Endodermal cell (in vitro differentiated cells): ENCODE measurements around the gene CCL2. TPM values are rescaled to one million over a fixed set of nuclear protein-coding genes. Genes with fewer than 3 reads are reported as not detected.

Source experiments
- DNase-seq: peaks from one replicate; pipeline ENCODE4 v3.0.0-alpha.2; 2017
- H3K27ac ChIP-seq: 2 replicates; pipeline ENCODE4 v1.5.1; 2013; ENCODE audit warnings: mild to moderate bottlenecking, low read depth, low read length, moderate library complexity
- H3K27me3 ChIP-seq: 2 replicates; pipeline ENCODE4 v1.6.1; 2013; ENCODE audit warnings: mild to moderate bottlenecking, low read length, moderate library complexity; ENCODE audit not compliant: insufficient read depth, control insufficient read depth, poor library complexity, severe bottlenecking
- H3K36me3 ChIP-seq: 2 replicates; pipeline ENCODE4 v1.7.0; 2013; ENCODE audit warnings: mild to moderate bottlenecking, low read length, moderate library complexity; ENCODE audit not compliant: control insufficient read depth, insufficient read depth
- H3K4me1 ChIP-seq: one replicate; pipeline ENCODE4 v1.7.0; 2013; ENCODE audit warnings: low read length; ENCODE audit not compliant: control insufficient read depth, insufficient read depth
- H3K4me3 ChIP-seq: 2 replicates; pipeline ENCODE4 v1.5.1; 2013; ENCODE audit warnings: mild to moderate bottlenecking, low read length, moderate library complexity
- H3K9ac ChIP-seq: 2 replicates; pipeline ENCODE4 v1.6.1; 2013; ENCODE audit warnings: mild to moderate bottlenecking, low read length, moderate library complexity; ENCODE audit not compliant: poor library complexity, severe bottlenecking; ENCODE audit errors: extremely low read depth
- H3K9me3 ChIP-seq: 2 replicates; pipeline ENCODE4 v1.6.1; 2013; ENCODE audit warnings: mild to moderate bottlenecking, low read length, moderate library complexity; ENCODE audit not compliant: control insufficient read depth
- H3K27ac Mint-ChIP-seq: 2 replicates; pipeline ENCODE4 v1.8.0; 2020; ENCODE audit warnings: mixed read lengths
- H3K27me3 Mint-ChIP-seq: 2 replicates; pipeline ENCODE4 v1.8.0; 2021; ENCODE audit warnings: mild to moderate bottlenecking, mixed read lengths; ENCODE audit not compliant: insufficient read depth
- H3K36me3 Mint-ChIP-seq: 2 replicates; pipeline ENCODE4 v1.8.0; 2020; ENCODE audit warnings: low read depth, mixed read lengths
- H3K4me1 Mint-ChIP-seq: 2 replicates; pipeline ENCODE4 v1.8.0; 2020; ENCODE audit warnings: mixed read lengths
- H3K4me3 Mint-ChIP-seq: 2 replicates; pipeline ENCODE4 v1.8.0; 2020; ENCODE audit warnings: mild to moderate bottlenecking, moderate library complexity, mixed read lengths
- H3K9me3 Mint-ChIP-seq: 2 replicates; pipeline ENCODE4 v1.8.0; 2020; ENCODE audit warnings: mild to moderate bottlenecking, mixed read lengths
- WGBS, 2 experiments: methylation state at CpG; one replicate each; pipeline versions ENCODE4 v1.1.5 to v1.1.7; 2013; ENCODE audit warnings: missing lambda C conversion rate in 2 of 2, mixed read lengths in 1 of 2; ENCODE audit not compliant: insufficient coverage in 1 of 2, insufficient read length in 1 of 2; 5-methylcytosine and 5-hydroxymethylcytosine counted together
- total RNA-seq, 2 donors: library from RNA; stranded (reverse); fragmentation: NEBNext Ultra II Directional in 1 of 2; extraction: Animal tissue kit (Norgen Biotek cat#: 25700) in 1 of 2; gene quantifications; 2 replicates in 1 of 2; 3 replicates in 1 of 2; pipeline ENCODE4 v1.2.1, GENCODE V29; 2021
- TF ChIP-seq, protein P1 (sequence below): fragments of 200-600 bp; sonication (generic); conservative IDR thresholded peaks from 2 replicates; pipeline ENCODE4 v1.5.0; 2021; ENCODE audit warnings: antibody characterized with exemption, mild to moderate bottlenecking

The CCL2 gene
- total RNA-seq, 2 donors from 2014 or later, result 23.8 to 61.4 TPM

- Mint-ChIP-seq H3K4me3 (no peak overlapping the region), H3K4me1 (peaks cover 20% of the 10 kb centered on the region), H3K27me3 (peaks cover 9% of the 10 kb centered on the region), H3K9me3 (peaks cover 2% of the 10 kb centered on the region), H3K27ac (no peak overlapping the region), H3K36me3 (no peaks in the 10 kb centered on the region)
- Histone ChIP-seq H3K4me3 (no peak overlapping the region), H3K9ac (no peak overlapping the region), H3K36me3 (no peaks in the 10 kb centered on the region), H3K27me3 (no peaks in the 10 kb centered on the region), H3K27ac (no peak overlapping the region), H3K9me3 (no peaks in the 10 kb centered on the region), H3K4me1 (no peaks in the 10 kb centered on the region)
- WGBS, 2 experiments, result 92% methylated on average over 6 of the region's 6 CpGs
- TF ChIP-seq, protein P1, sequence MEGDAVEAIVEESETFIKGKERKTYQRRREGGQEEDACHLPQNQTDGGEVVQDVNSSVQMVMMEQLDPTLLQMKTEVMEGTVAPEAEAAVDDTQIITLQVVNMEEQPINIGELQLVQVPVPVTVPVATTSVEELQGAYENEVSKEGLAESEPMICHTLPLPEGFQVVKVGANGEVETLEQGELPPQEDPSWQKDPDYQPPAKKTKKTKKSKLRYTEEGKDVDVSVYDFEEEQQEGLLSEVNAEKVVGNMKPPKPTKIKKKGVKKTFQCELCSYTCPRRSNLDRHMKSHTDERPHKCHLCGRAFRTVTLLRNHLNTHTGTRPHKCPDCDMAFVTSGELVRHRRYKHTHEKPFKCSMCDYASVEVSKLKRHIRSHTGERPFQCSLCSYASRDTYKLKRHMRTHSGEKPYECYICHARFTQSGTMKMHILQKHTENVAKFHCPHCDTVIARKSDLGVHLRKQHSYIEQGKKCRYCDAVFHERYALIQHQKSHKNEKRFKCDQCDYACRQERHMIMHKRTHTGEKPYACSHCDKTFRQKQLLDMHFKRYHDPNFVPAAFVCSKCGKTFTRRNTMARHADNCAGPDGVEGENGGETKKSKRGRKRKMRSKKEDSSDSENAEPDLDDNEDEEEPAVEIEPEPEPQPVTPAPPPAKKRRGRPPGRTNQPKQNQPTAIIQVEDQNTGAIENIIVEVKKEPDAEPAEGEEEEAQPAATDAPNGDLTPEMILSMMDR, result no peak
- no peak for DNase-seq
Observed at GRCh38 chr17:34283571-34283970, 28.5 kb downstream of the CCL2 start.

DNA sequence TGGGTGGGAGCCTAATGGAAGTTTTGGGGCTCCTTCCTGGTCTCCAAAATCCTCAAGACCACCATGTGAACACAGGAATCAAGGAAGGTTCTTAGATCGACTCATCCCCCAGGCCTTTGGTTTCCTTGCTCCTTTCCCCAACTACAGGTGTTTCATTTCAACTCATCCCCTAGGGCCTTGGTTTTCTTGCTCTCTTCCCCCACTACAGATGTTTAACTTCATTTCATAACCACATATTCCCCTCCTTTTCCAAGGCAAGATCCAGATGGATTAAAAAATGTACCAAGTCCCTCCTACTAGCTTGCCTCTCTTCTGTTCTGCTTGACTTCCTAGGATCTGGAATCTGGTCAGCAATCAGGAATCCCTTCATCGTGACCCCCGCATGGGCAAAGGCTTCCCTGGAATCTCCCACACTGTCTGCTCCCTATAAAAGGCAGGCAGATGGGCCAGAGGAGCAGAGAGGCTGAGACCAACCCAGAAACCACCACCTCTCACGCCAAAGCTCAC, 30.3 kb downstream of the CCL2 start, which contains the start of gene CCL11:
Gene CCL11, plus strand, starts transcription at position 457 of the 507 bp plus-strand sequence. CDS start 67 bp downstream, outside the sequence.
- H3K4me3 ChIP-seq, result no peak within 1 kb of the TSS
- Mint-ChIP-seq H3K9me3 (peaks cover 2% of the 10 kb centered on the region), H3K4me3 (no peak within 1 kb of the TSS), H3K27ac (no peak within 1 kb of the TSS), H3K4me1 (peaks cover 4% of the 10 kb centered on the region), H3K36me3 (no peaks in the 10 kb centered on the region), H3K27me3 (peaks cover 10% of the 10 kb centered on the region)
- no peak for DNase-seq
- H3K27me3 ChIP-seq, result no peaks in the 10 kb centered on the region
- H3K4me1 ChIP-seq, result no peaks in the 10 kb centered on the region
- TF ChIP-seq, protein P1, result no peak
- no peak within 1 kb of the TSS for H3K27ac ChIP-seq
- H3K9ac ChIP-seq, result no peak within 1 kb of the TSS
- no peaks in the 10 kb centered on the region for H3K36me3 ChIP-seq
- H3K9me3 ChIP-seq, result no peaks in the 10 kb centered on the region
- WGBS, 2 experiments, result 93 to 97% methylated on average over 2 to 4 of the region's 4 CpGs

DNA sequence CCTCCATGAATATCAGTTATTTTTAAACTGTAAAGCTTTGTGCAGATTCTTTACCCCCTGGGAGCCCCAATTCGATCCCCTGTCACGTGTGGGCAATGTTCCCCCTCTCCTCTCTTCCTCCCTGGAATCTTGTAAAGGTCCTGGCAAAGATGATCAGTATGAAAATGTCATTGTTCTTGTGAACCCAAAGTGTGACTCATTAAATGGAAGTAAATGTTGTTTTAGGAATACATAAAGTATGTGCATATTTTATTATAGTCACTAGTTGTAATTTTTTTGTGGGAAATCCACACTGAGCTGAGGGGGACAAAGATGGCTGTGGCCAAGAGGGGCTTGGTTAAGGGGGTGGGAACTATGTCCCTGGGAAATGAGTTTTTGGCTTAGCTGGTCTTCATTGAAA, 32.8 kb downstream of the CCL2 start:
- no peaks in the 10 kb centered on the region for H3K9me3 ChIP-seq
- no peaks in the 10 kb centered on the region for H3K27me3 ChIP-seq
- no peak overlapping the region for H3K27ac ChIP-seq
- no peak overlapping the region for H3K9ac ChIP-seq
- H3K4me1 ChIP-seq, result no peaks in the 10 kb centered on the region
- no peaks in the 10 kb centered on the region for H3K36me3 Mint-ChIP-seq
- DNase-seq, result no peak
- 85 to 100% methylated on average over 1 to 2 of the region's 2 CpGs for WGBS, 2 experiments
- no peaks in the 10 kb centered on the region for H3K36me3 ChIP-seq
- no peaks in the 10 kb centered on the region for H3K4me1 Mint-ChIP-seq
- no peak overlapping the region for H3K27ac Mint-ChIP-seq
- H3K4me3 ChIP-seq, result no peak overlapping the region
- no peak overlapping the region for H3K4me3 Mint-ChIP-seq
- H3K9me3 Mint-ChIP-seq, result peaks cover 4% of the 10 kb centered on the region
- H3K27me3 Mint-ChIP-seq, result peaks cover 12% of the 10 kb centered on the region
- TF ChIP-seq, protein P1, result no peak
